Body of pancreas (tissue), 4 donors: Measurements from ENCODE around the gene CD79A.

ENCODE experiments used
- POLR2A ChIP-seq, 3 donors: fragments of 450-650 bp; IDR thresholded peaks; one replicate each; pipeline ENCODE4 v1.6.1; 2016; ENCODE audit warnings: antibody characterized with exemption in 3 of 3, mild to moderate bottlenecking in 2 of 3
- TF ChIP-seq, protein P1 (sequence below), 7 experiments: fragments of 450-650 bp in 4 of 7; fragments of 200-600 bp in 3 of 7; sonication (generic) in 3 of 7; IDR thresholded peaks; one replicate each; pipeline ENCODE4 v1.5.1; 2016 to 2019; ENCODE audit warnings: antibody characterized with exemption in 7 of 7

- no peak for TF ChIP-seq POLR2A (IDR thresholded peaks at IDR 0.05)
- TF ChIP-seq, protein P1, sequence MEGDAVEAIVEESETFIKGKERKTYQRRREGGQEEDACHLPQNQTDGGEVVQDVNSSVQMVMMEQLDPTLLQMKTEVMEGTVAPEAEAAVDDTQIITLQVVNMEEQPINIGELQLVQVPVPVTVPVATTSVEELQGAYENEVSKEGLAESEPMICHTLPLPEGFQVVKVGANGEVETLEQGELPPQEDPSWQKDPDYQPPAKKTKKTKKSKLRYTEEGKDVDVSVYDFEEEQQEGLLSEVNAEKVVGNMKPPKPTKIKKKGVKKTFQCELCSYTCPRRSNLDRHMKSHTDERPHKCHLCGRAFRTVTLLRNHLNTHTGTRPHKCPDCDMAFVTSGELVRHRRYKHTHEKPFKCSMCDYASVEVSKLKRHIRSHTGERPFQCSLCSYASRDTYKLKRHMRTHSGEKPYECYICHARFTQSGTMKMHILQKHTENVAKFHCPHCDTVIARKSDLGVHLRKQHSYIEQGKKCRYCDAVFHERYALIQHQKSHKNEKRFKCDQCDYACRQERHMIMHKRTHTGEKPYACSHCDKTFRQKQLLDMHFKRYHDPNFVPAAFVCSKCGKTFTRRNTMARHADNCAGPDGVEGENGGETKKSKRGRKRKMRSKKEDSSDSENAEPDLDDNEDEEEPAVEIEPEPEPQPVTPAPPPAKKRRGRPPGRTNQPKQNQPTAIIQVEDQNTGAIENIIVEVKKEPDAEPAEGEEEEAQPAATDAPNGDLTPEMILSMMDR (IDR thresholded peaks at IDR 0.05): no peak
Measured at GRCh38 chr19:41844601-41845000, 32.5 kb upstream of the CD79A start, which contains the start of gene LYPD4.
